GM23338 (cell line): ENCODE data around the gene MYOZ1. TPM values are rescaled to one million over a fixed set of nuclear protein-coding genes. Genes with fewer than 3 reads are reported as not detected.

Experiments
- ATAC-seq: fragments of 200-7000 bp; cut with Tn5 transposase; 3 replicates; pipeline ENCODE4 v1.9.1; 2020
- DNase-seq: peaks from one replicate; pipeline ENCODE4 v3.0.0-alpha.2; 2015; ENCODE audit warnings: low spot score
- H2AFZ ChIP-seq: fragments of 200-600 bp; sonication (generic); 2 replicates; pipeline ENCODE4 v1.8.0; 2016; ENCODE audit warnings: antibody characterized with exemption, mild to moderate bottlenecking, moderate library complexity
- H3F3A ChIP-seq: fragments of 200-600 bp; sonication (generic); replicated peaks from 2 replicates; pipeline ENCODE4 v1.8.0; 2017; ENCODE audit warnings: antibody characterized with exemption, mixed run types, low read depth
- H3K27ac ChIP-seq: fragments of 200-600 bp; sonication (generic); 2 replicates; pipeline ENCODE4 v1.6.1; 2016; ENCODE audit warnings: low read depth
- H3K27me3 ChIP-seq: fragments of 200-600 bp; sonication (generic); 2 replicates; pipeline ENCODE4 v1.8.0; 2016; ENCODE audit warnings: mild to moderate bottlenecking, mixed run types, moderate library complexity; ENCODE audit not compliant: insufficient read depth
- H3K36me3 ChIP-seq: fragments of 200-600 bp; sonication (generic); 2 replicates; pipeline ENCODE4 v1.8.0; 2016; ENCODE audit warnings: mild to moderate bottlenecking; ENCODE audit not compliant: insufficient read depth
- H3K4me1 ChIP-seq: fragments of 200-600 bp; sonication (generic); 2 replicates; pipeline ENCODE4 v1.8.0; 2016; ENCODE audit warnings: mild to moderate bottlenecking, moderate library complexity; ENCODE audit not compliant: insufficient read depth
- H3K4me2 ChIP-seq: fragments of 200-600 bp; sonication (generic); 2 replicates; pipeline ENCODE4 v1.7.1; 2017; ENCODE audit warnings: mixed run types
- H3K4me3 ChIP-seq: fragments of 200-600 bp; sonication (generic); 2 replicates; pipeline ENCODE4 v1.6.1; 2016; ENCODE audit warnings: mixed run types
- H3K79me2 ChIP-seq: fragments of 200-600 bp; sonication (generic); replicated peaks from 2 replicates; pipeline ENCODE4 v1.8.0; 2017; ENCODE audit warnings: mild to moderate bottlenecking; ENCODE audit not compliant: insufficient read depth
- H3K9me2 ChIP-seq: fragments of 200-600 bp; sonication (generic); 2 replicates; pipeline ENCODE4 v1.8.0; 2017; ENCODE audit not compliant: insufficient read depth
- H4K20me1 ChIP-seq: fragments of 200-600 bp; sonication (generic); replicated peaks from 2 replicates; pipeline ENCODE4 v1.8.0; 2017; ENCODE audit warnings: mild to moderate bottlenecking; ENCODE audit not compliant: insufficient read depth
- H3K27ac Mint-ChIP-seq: 2 replicates; pipeline ENCODE4 v1.8.0; 2020; ENCODE audit warnings: inconsistent platforms, mild to moderate bottlenecking, moderate library complexity, mixed read lengths
- H3K27me3 Mint-ChIP-seq: 3 replicates; pipeline ENCODE4 v1.8.0; 2022; ENCODE audit warnings: low read depth, mild to moderate bottlenecking, moderate library complexity, mixed read lengths, inconsistent platforms; ENCODE audit not compliant: insufficient read depth, poor library complexity
- H3K36me3 Mint-ChIP-seq: 3 replicates; pipeline ENCODE4 v1.8.0; 2021; ENCODE audit warnings: low read depth, mild to moderate bottlenecking, inconsistent platforms, moderate library complexity, mixed read lengths
- H3K4me1 Mint-ChIP-seq: 3 replicates; pipeline ENCODE4 v1.8.0; 2020; ENCODE audit warnings: mild to moderate bottlenecking, inconsistent platforms, mixed read lengths
- H3K4me3 Mint-ChIP-seq: 3 replicates; pipeline ENCODE4 v1.8.0; 2021; ENCODE audit warnings: moderate library complexity, mild to moderate bottlenecking, inconsistent platforms, mixed read lengths
- H3K9me3 Mint-ChIP-seq: 3 replicates; pipeline ENCODE4 v1.8.0; 2020; ENCODE audit warnings: moderate library complexity, mild to moderate bottlenecking, inconsistent platforms, mixed read lengths
- CREB1 ChIP-seq: fragments of 250-450 bp; sonication (Bioruptor Pico); IDR thresholded peaks from 2 replicates; pipeline ENCODE4 v1.5.0; 2020; ENCODE audit warnings: low read depth, mild to moderate bottlenecking, moderate library complexity
- ETS1 ChIP-seq: IDR thresholded peaks from 2 replicates; pipeline ENCODE4 v1.6.1; 2016; ENCODE audit warnings: antibody characterized with exemption
- EZH2 ChIP-seq: fragments of 200-600 bp; sonication (generic); IDR thresholded peaks from one replicate; pipeline ENCODE4 v1.8.0; 2017; ENCODE audit warnings: antibody characterized with exemption, mild to moderate bottlenecking, low read depth; ENCODE audit not compliant: unreplicated experiment
- EZH2phosphoT487 ChIP-seq: fragments of 200-600 bp; sonication (generic); IDR thresholded peaks from one replicate; pipeline ENCODE4 v1.8.1; 2018; ENCODE audit warnings: antibody characterized with exemption; ENCODE audit not compliant: unreplicated experiment
- JUNB ChIP-seq: IDR thresholded peaks from one replicate; pipeline ENCODE4 v1.6.1; 2016; ENCODE audit warnings: antibody characterized with exemption; ENCODE audit not compliant: unreplicated experiment
- NANOG ChIP-seq: IDR thresholded peaks from 2 replicates; pipeline ENCODE4 v1.6.1; 2016; ENCODE audit warnings: antibody characterized with exemption, borderline replicate concordance
- POLR2AphosphoS5 ChIP-seq: IDR thresholded peaks from 2 replicates; pipeline ENCODE4 v1.6.1; 2016; ENCODE audit warnings: antibody characterized with exemption, low read depth
- STAT1 ChIP-seq: IDR thresholded peaks from one replicate; pipeline ENCODE4 v1.6.1; 2016; ENCODE audit warnings: antibody characterized with exemption; ENCODE audit not compliant: unreplicated experiment
- ZNF114 ChIP-seq: fragments of 250-450 bp; sonication (Bioruptor Pico); IDR thresholded peaks from 2 replicates; pipeline ENCODE4 v1.5.0; 2020; ENCODE audit warnings: mild to moderate bottlenecking, moderate library complexity
- ZNF331 ChIP-seq: fragments of 250-450 bp; sonication (Bioruptor Pico); IDR thresholded peaks from 2 replicates; pipeline ENCODE4 v1.5.0; 2020; ENCODE audit warnings: low read depth, mild to moderate bottlenecking, moderate library complexity
- ZNF462 ChIP-seq: fragments of 250-450 bp; sonication (Bioruptor Pico); IDR thresholded peaks from 2 replicates; pipeline ENCODE4 v1.5.0; 2020; ENCODE audit warnings: mild to moderate bottlenecking, moderate library complexity
- polyA plus RNA-seq: library from polyadenylated mRNA; unstranded; fragments of >200 nt; fragmentation: Nextera tagmentation; extraction: Ambion mirVana; gene quantifications from 2 replicates; pipeline ENCODE4 v1.2.1, GENCODE V29; 2016
- total RNA-seq: library from RNA; depleted of rRNA; stranded (reverse); fragments of >200 nt; shearing (Covaris generic); gene quantifications from 2 replicates; pipeline ENCODE4 v1.2.3, GENCODE V29; 2014
- TF ChIP-seq, protein P1 (sequence below), 2 experiments: fragments of 200-600 bp in 1 of 2; sonication (generic) in 1 of 2; conservative IDR thresholded peaks; 2 replicates each; pipeline versions ENCODE4 v1.5.1 to v1.6.1; 2016 to 2017; ENCODE audit warnings: antibody characterized with exemption in 2 of 2, low read depth in 2 of 2, mild to moderate bottlenecking in 2 of 2, moderate library complexity in 1 of 2
- TF ChIP-seq, protein P2 (sequence below): IDR thresholded peaks from one replicate; pipeline ENCODE4 v1.6.1; 2018; ENCODE audit warnings: antibody characterized with exemption; ENCODE audit not compliant: unreplicated experiment

MYOZ1 gene
- total and polyA plus RNA-seq, 2 experiments from 2014 or later = 2.4 to 2.7 TPM

DNA sequence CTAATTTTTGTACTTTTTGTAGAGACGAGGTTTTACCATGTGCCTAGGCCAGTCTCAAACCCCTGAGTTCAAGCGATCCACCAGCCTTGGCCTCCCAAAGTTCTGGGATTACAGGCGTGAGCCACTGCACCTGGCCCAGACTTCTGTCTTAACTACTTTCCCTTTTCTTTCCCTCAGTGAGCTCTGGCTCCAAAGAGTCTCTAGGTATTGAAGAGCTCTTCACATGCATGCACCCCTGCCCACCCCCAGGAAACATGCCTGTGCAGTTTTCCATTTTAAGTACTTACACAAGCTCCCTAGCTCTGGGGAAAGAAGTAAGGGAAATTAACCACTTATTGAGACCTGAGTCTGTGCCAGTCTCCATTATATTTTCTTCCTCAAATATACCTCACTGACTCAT, 2.0 kb downstream of the MYOZ1 start:
- H4K20me1 ChIP-seq = no peaks in the 10 kb centered on the region
- H3K36me3 Mint-ChIP-seq = no peaks in the 10 kb centered on the region
- H2AFZ ChIP-seq = no peak overlapping the region
- TF ChIP-seq CREB1 (CRISPR knock-in tag) (no peak), EZH2phosphoT487 (no peak), ZNF462 (no peak), ZNF114 (CRISPR knock-in tag) (no peak), ETS1 (no peak), NANOG (no peak), ZNF331 (CRISPR knock-in tag) (no peak), EZH2 (no peak), STAT1 (no peak), POLR2AphosphoS5 (no peak), JUNB (no peak)
- TF ChIP-seq, protein P1, sequence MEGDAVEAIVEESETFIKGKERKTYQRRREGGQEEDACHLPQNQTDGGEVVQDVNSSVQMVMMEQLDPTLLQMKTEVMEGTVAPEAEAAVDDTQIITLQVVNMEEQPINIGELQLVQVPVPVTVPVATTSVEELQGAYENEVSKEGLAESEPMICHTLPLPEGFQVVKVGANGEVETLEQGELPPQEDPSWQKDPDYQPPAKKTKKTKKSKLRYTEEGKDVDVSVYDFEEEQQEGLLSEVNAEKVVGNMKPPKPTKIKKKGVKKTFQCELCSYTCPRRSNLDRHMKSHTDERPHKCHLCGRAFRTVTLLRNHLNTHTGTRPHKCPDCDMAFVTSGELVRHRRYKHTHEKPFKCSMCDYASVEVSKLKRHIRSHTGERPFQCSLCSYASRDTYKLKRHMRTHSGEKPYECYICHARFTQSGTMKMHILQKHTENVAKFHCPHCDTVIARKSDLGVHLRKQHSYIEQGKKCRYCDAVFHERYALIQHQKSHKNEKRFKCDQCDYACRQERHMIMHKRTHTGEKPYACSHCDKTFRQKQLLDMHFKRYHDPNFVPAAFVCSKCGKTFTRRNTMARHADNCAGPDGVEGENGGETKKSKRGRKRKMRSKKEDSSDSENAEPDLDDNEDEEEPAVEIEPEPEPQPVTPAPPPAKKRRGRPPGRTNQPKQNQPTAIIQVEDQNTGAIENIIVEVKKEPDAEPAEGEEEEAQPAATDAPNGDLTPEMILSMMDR (conservative IDR thresholded peaks at IDR 0.05; ENCODE audit: low read depth in 2 of 2) = no peak
- TF ChIP-seq, protein P2, sequence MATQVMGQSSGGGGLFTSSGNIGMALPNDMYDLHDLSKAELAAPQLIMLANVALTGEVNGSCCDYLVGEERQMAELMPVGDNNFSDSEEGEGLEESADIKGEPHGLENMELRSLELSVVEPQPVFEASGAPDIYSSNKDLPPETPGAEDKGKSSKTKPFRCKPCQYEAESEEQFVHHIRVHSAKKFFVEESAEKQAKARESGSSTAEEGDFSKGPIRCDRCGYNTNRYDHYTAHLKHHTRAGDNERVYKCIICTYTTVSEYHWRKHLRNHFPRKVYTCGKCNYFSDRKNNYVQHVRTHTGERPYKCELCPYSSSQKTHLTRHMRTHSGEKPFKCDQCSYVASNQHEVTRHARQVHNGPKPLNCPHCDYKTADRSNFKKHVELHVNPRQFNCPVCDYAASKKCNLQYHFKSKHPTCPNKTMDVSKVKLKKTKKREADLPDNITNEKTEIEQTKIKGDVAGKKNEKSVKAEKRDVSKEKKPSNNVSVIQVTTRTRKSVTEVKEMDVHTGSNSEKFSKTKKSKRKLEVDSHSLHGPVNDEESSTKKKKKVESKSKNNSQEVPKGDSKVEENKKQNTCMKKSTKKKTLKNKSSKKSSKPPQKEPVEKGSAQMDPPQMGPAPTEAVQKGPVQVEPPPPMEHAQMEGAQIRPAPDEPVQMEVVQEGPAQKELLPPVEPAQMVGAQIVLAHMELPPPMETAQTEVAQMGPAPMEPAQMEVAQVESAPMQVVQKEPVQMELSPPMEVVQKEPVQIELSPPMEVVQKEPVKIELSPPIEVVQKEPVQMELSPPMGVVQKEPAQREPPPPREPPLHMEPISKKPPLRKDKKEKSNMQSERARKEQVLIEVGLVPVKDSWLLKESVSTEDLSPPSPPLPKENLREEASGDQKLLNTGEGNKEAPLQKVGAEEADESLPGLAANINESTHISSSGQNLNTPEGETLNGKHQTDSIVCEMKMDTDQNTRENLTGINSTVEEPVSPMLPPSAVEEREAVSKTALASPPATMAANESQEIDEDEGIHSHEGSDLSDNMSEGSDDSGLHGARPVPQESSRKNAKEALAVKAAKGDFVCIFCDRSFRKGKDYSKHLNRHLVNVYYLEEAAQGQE = no peak
- no peak for DNase-seq
- no peaks in the 10 kb centered on the region for H3K36me3 ChIP-seq
- no peak overlapping the region for H3K4me2 ChIP-seq
- H3K9me2 ChIP-seq = no peaks in the 10 kb centered on the region
- H3K4me1 Mint-ChIP-seq = no peaks in the 10 kb centered on the region; the same call in 2 of the 3 replicates
- ATAC-seq = no peak
- no peaks in the 10 kb centered on the region for H3K79me2 ChIP-seq
- no peaks in the 10 kb centered on the region for H3K27me3 ChIP-seq
- no peak overlapping the region for H3K27ac Mint-ChIP-seq
- H3K9me3 Mint-ChIP-seq = no peaks in the 10 kb centered on the region
- no peak overlapping the region for H3K4me3 ChIP-seq
- no peaks in the 10 kb centered on the region for H3K4me1 ChIP-seq
- peaks cover 7% of the 10 kb centered on the region for H3K27me3 Mint-ChIP-seq
- no peak overlapping the region for H3K4me3 Mint-ChIP-seq
- H3K27ac ChIP-seq = no peak overlapping the region
- no peaks in the 10 kb centered on the region; the same call in 1 of the 2 replicates for H3F3A ChIP-seq
